Left ventricle myocardium inferior (tissue), 1 donor: ENCODE data around the gene AIG1. TPM values are rescaled to one million over a fixed set of nuclear protein-coding genes. Genes with fewer than 3 reads are reported as not detected.

Experiments used
- DNase-seq: peaks from one replicate; pipeline ENCODE4 v3.0.0-alpha.2; 2020
- H3K27ac ChIP-seq: fragments of 200-600 bp; replicated peaks from 2 replicates; pipeline ENCODE4 v1.8.0; 2021
- H3K27me3 ChIP-seq: fragments of 200-600 bp; 2 replicates; pipeline ENCODE4 v1.8.0; 2021; ENCODE audit warnings: low read depth
- H3K36me3 ChIP-seq: fragments of 200-600 bp; 2 replicates; pipeline ENCODE4 v1.8.0; 2021
- H3K4me1 ChIP-seq: fragments of 200-600 bp; 2 replicates; pipeline ENCODE4 v1.8.0; 2021
- H3K4me3 ChIP-seq: fragments of 200-600 bp; 2 replicates; pipeline ENCODE4 v1.8.0; 2021; ENCODE audit warnings: mild to moderate bottlenecking, moderate library complexity
- H3K9me3 ChIP-seq: fragments of 200-600 bp; replicated peaks from 2 replicates; pipeline ENCODE4 v1.8.0; 2021
- CTCF ChIP-seq: fragments of 200-600 bp; IDR thresholded peaks from 2 replicates; pipeline ENCODE4 v1.8.0; 2021; ENCODE audit warnings: antibody characterized with exemption, mild to moderate bottlenecking, borderline replicate concordance
- intact Hi-C: fragments of 100-400 bp; cut with micrococcal nuclease; formaldehyde crosslinking; loops from one replicate; pipeline ENCODE4 v1.11.0; 2022
- total RNA-seq: library from RNA; stranded (reverse); fragmentation: NEBNext Ultra II Directional; extraction: Animal tissue kit (Norgen Biotek cat#: 25700); gene quantifications from one replicate; pipeline ENCODE4 v1.2.1, GENCODE V29; 2021
- donor health status: DM: no; HTN: yes; CAD: no; lungs with severe emphysema.

The AIG1 gene
- total RNA-seq, 1 donor from 2014 or later: 76.5 TPM

GRCh38 chr6:143180826-143181225 is 120.1 kb downstream of the AIG1 start:
- Histone ChIP-seq H3K4me1 (peaks cover 38% of the 10 kb centered on the region), H3K27ac (peak overlapping the region; percentile 43), H3K27me3 (no peaks in the 10 kb centered on the region), H3K9me3 (peaks cover 5% of the 10 kb centered on the region), H3K36me3 (peaks cover 9% of the 10 kb centered on the region), H3K4me3 (no peak overlapping the region)
- intact Hi-C loops: no loop called here
- no peak for TF ChIP-seq CTCF
- DNase-seq: no peak

- no peak overlapping the region for H3K27ac ChIP-seq
- intact Hi-C loops: no loop called here
- no peaks in the 10 kb centered on the region for H3K9me3 ChIP-seq
- no peaks in the 10 kb centered on the region for H3K36me3 ChIP-seq
- DNase-seq: no peak
- no peak overlapping the region for H3K4me3 ChIP-seq
- no peak for TF ChIP-seq CTCF
- H3K4me1 ChIP-seq: peaks cover 59% of the 10 kb centered on the region
- H3K27me3 ChIP-seq: no peaks in the 10 kb centered on the region
These were observed 123.0 kb downstream of the AIG1 start for GRCh38 chr6:143183666-143184065.

GRCh38 chr6:143185288-143185687 is 124.6 kb downstream of the AIG1 start:
- no peak for TF ChIP-seq CTCF
- H3K4me1 ChIP-seq: peaks cover 51% of the 10 kb centered on the region
- H3K9me3 ChIP-seq: no peaks in the 10 kb centered on the region
- H3K27me3 ChIP-seq: no peaks in the 10 kb centered on the region
- no peak overlapping the region for H3K27ac ChIP-seq
- intact Hi-C loops: no loop called here
- DNase-seq: no peak
- H3K36me3 ChIP-seq: no peaks in the 10 kb centered on the region
- H3K4me3 ChIP-seq: no peak overlapping the region

- intact Hi-C loops: no loop called here
- no peak overlapping the region for H3K4me3 ChIP-seq
- peaks cover 35% of the 10 kb centered on the region for H3K4me1 ChIP-seq
- no peaks in the 10 kb centered on the region for H3K36me3 ChIP-seq
- H3K27ac ChIP-seq: peak overlapping the region; percentile 71
- DNase-seq: no peak
- H3K27me3 ChIP-seq: no peaks in the 10 kb centered on the region
- no peak for TF ChIP-seq CTCF
- H3K9me3 ChIP-seq: no peaks in the 10 kb centered on the region
These were observed 126.7 kb downstream of the AIG1 start for GRCh38 chr6:143187238-143187923.

GRCh38 chr6:143188292-143188691 is 127.6 kb downstream of the AIG1 start:
- peak overlapping the region; percentile 71 for H3K27ac ChIP-seq
- no peak for TF ChIP-seq CTCF

More at GRCh38 chr6:143188292-143188691, 127.6 kb downstream of the AIG1 start:
- intact Hi-C loops: no loop called here
- DNase-seq: no peak
- Histone ChIP-seq H3K36me3 (no peaks in the 10 kb centered on the region), H3K27me3 (no peaks in the 10 kb centered on the region), H3K9me3 (no peaks in the 10 kb centered on the region), H3K4me3 (no peak overlapping the region), H3K4me1 (peaks cover 35% of the 10 kb centered on the region)
